ENCODE results near the gene DUS1L. TPM values are rescaled to one million over a fixed set of nuclear protein-coding genes. Genes with fewer than 3 reads are reported as not detected.

The DUS1L gene
- total and polyA plus RNA-seq, 7 donors: 72.6 to 170 (median 117) TPM

- peaks cover 10 to 79% of the 10 kb centered on the region in 2 donors for H3K36me3 ChIP-seq (ENCODE audit: insufficient read depth in 1 of 2, low read depth in 1 of 2)
- no peak for TF ChIP-seq CTCF (IDR thresholded peaks at IDR 0.05)
- H3K27me3 ChIP-seq (ENCODE audit: insufficient read depth in 3 of 3, low read length in 2 of 3): no peaks in the 10 kb centered on the region
- WGBS, 3 donors: 84 to 89% (median 85%) methylated on average over 33 to 34 of the region's 34 CpGs
- no peaks in the 10 kb centered on the region for H3K9me3 ChIP-seq
- H3K4me1 ChIP-seq: peaks cover 9% of the 10 kb centered on the region
- DNase-seq: peak; percentile 7 to 51
- intact Hi-C loops (cut with DNase I): no loop called here
- H3K27ac ChIP-seq: no peak overlapping the region
- ATAC-seq: no peak
- no peak overlapping the region for H3K4me3 ChIP-seq
Measured at GRCh38 chr17:82061047-82061925, 4.3 kb downstream of the DUS1L start.

GRCh38 chr17:82060614-82061013, 5.0 kb downstream of the DUS1L start:
- Histone ChIP-seq H3K27ac (no peak overlapping the region), H3K36me3 (ENCODE audit: insufficient read depth in 1 of 2, low read depth in 1 of 2) (peaks cover 10 to 86% of the 10 kb centered on the region in 2 donors), H3K4me3 (no peak overlapping the region), H3K27me3 (ENCODE audit: insufficient read depth in 3 of 3, low read length in 2 of 3) (no peaks in the 10 kb centered on the region), H3K4me1 (peaks cover 9% of the 10 kb centered on the region), H3K9me3 (no peaks in the 10 kb centered on the region)
- TF ChIP-seq CTCF (IDR thresholded peaks at IDR 0.05): no peak
- ATAC-seq (no peak), DNase-seq (peak; percentile 13 to 45)
- intact Hi-C loops (cut with DNase I): no loop called here
- WGBS, 3 donors: 84 to 85% (median 85%) methylated on average over 14 of the region's 14 CpGs

- Histone ChIP-seq H3K9me3 (no peaks in the 10 kb centered on the region), H3K4me3 (no peak overlapping the region), H3K4me1 (peaks cover 9% of the 10 kb centered on the region), H3K27ac (no peak overlapping the region), H3K27me3 (ENCODE audit: insufficient read depth in 3 of 3, low read length in 2 of 3) (no peaks in the 10 kb centered on the region), H3K36me3 (ENCODE audit: insufficient read depth in 1 of 2, low read depth in 1 of 2) (peaks cover 10 to 92% of the 10 kb centered on the region in 2 donors)
- DNase-seq (peak in 1 of 2 donors; percentile 43), ATAC-seq (no peak)
- 75 to 88% (median 77%) methylated on average over 16 of the region's 16 CpGs for WGBS, 3 donors
- TF ChIP-seq CTCF (IDR thresholded peaks at IDR 0.05): no peak
- intact Hi-C loops (cut with DNase I): no loop called here
Measured at GRCh38 chr17:82060001-82060380, 5.6 kb downstream of the DUS1L start.

DNA sequence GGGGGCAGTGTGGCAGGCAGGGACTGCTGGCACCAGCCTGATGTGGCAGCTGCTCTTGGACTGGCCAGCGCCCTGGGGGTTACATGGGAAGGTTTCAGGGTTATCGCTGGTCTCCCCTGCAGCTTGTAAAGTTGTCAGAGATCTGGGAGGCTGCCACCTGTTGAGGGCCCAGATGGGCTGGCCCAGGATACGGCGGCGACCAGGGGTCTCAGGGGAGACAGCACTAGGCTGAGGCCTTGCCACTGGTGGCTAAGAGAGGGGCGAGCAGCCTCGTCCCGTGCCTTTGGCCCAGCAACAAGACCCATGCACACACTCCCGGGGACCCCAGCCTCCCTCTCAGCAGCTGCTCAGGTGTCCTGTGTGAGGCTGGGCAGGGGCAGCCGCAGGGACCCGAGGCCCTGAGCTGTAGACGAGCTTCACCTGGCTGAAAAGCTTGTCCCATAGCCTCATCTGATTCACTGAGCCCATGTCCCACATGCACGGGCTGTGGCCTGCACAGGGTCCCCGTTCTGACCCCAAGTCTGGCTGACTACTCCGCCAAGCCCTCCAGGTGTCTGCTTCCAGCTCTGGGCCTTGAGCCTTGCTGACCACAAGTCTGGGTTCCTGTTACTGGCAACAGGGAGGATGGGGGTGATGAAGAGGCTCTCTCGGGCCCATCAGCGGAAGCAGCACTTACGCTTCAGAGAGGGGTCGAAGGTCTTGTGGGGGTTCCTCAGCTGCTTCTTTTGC, 6.2 kb downstream of the DUS1L start:
- intact Hi-C loops (cut with DNase I): no loop called here
- DNase-seq (peak in 1 of 2 donors; percentile 45), ATAC-seq (no peak)
- H3K4me3 ChIP-seq: no peak overlapping the region
- H3K27ac ChIP-seq: no peak overlapping the region
- WGBS, 3 donors: 53 to 61% (median 53%) methylated on average over 19 of the region's 19 CpGs
- no peaks in the 10 kb centered on the region for H3K27me3 ChIP-seq (ENCODE audit: insufficient read depth in 3 of 3, low read length in 2 of 3)
- H3K36me3 ChIP-seq (ENCODE audit: insufficient read depth in 1 of 2, low read depth in 1 of 2): peaks cover 10 to 98% of the 10 kb centered on the region in 2 donors
- no peak for TF ChIP-seq CTCF (IDR thresholded peaks at IDR 0.05)
- peaks cover 4% of the 10 kb centered on the region for H3K4me1 ChIP-seq
- H3K9me3 ChIP-seq: no peaks in the 10 kb centered on the region

All from psoas muscle (tissue), 8 donors.